Astrocyte of the cerebellum (primary cell): Measurements from ENCODE around the gene TRHDE.

ENCODE experiments used
- DNase-seq: peaks from one replicate; pipeline ENCODE4 v3.0.0-alpha.2; 2011; ENCODE audit warnings: low read depth
- H3K4me3 ChIP-seq: 2 replicates; pipeline ENCODE4 v1.5.1; 2011; ENCODE audit warnings: mild to moderate bottlenecking, low read depth, low read length, moderate library complexity
- in situ Hi-C: cut with HindIII; loops from 2 replicates; pipeline ENCODE4 v1.10.0; 2017; ENCODE audit warnings: low sequenced_read_pairs
- TF ChIP-seq, protein P1 (sequence below): IDR thresholded peaks from 2 replicates; pipeline ENCODE4 v1.5.1; 2012; ENCODE audit warnings: low read length, low read depth, moderate library complexity, mild to moderate bottlenecking; ENCODE audit errors: missing control alignments

The TRHDE gene

DNA sequence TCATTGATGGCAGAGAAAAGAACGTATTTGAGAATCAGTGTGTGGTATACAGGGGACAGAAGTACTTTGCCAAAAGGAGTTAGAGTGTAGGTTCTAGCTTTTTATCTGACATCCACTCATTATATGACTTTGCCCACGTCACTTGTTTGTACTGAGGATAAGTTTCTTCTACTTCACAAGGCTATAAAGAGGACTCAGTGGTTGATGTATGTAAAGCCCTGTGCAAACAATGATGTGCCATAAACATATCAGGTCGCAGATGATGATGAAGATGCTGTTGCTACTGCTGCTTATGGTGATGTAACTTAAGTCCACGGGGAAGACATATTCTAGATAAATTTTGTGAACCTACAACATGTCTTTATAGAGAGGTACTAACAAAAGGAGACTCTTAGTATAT, 66.3 kb downstream of the TRHDE start:
- no peak for DNase-seq
- in situ Hi-C loops, result no loop called here
- TF ChIP-seq, protein P1, sequence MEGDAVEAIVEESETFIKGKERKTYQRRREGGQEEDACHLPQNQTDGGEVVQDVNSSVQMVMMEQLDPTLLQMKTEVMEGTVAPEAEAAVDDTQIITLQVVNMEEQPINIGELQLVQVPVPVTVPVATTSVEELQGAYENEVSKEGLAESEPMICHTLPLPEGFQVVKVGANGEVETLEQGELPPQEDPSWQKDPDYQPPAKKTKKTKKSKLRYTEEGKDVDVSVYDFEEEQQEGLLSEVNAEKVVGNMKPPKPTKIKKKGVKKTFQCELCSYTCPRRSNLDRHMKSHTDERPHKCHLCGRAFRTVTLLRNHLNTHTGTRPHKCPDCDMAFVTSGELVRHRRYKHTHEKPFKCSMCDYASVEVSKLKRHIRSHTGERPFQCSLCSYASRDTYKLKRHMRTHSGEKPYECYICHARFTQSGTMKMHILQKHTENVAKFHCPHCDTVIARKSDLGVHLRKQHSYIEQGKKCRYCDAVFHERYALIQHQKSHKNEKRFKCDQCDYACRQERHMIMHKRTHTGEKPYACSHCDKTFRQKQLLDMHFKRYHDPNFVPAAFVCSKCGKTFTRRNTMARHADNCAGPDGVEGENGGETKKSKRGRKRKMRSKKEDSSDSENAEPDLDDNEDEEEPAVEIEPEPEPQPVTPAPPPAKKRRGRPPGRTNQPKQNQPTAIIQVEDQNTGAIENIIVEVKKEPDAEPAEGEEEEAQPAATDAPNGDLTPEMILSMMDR, result no peak
- no peak overlapping the region for H3K4me3 ChIP-seq

DNA sequence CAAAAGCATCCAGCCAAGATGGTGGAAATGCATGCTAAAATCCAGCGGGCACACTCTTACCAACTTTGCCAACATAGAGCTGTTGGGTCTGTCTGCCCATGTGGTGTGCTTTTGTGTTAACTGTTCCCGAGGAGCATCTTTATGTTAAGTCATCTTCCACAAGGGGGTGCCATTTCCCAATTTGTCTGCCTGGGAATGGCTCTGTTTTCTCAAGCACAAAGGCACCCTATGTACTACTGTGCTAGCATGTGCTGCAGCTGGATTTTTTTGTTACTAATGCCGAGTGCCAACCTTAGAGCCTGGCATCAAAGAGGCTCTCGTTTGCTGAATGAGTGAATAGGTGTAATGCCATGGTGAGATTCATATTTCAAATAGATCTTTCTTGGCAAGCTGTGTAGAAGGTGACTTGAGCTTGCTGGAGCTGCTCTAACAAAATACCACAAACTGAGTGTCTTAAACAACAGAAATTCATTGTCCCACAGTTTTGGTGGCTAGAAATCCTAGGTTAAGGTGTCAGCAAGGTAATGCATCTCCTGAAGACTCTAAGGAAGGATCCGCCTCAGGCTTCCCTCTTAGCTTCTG, 74.3 kb downstream of the TRHDE start:
- TF ChIP-seq, protein P1, result peak; percentile 69
- DNase-seq, result peak; percentile 78
- in situ Hi-C loops, result no loop called here
- no peak overlapping the region for H3K4me3 ChIP-seq

DNA sequence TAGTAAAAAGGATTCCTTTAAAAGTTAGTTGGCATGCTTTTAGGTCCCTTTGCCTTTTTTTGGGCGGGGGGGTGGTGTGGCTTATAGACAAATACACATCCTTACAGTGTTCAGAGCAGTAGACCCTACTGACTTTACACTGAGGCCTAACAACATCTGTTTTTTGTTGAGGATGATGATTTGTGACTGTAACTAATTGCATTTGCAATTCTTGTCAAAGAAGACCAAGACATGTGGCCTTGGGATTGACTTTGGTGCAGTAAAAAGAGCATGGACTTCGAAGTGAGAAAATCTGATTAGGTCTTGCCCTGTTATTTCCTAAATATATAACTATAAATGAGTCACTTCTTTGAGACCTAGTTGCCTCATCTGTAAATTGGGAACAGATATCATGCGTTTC, 77.3 kb downstream of the TRHDE start:
- TF ChIP-seq, protein P1, result no peak
- no peak for DNase-seq
- no peak overlapping the region for H3K4me3 ChIP-seq
- in situ Hi-C loops, result no loop called here

DNA sequence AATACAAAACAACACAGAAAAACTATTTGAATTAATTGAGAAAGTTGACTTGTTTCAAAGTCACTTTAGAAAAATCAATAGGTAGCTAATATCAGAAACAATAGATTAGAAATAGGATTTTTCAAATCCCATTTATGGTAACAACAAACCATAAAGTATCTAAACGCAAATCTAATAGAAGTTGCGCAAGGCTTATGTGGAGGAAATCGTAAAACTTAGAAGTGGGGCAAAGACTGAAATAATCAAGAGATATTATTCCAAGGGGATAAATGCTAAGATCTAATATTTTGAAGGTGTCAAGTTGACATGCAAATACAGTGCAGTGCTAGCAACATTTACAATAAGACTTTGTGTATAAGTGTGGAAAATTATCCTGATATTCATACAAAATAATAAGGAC, 87.2 kb downstream of the TRHDE start:
- TF ChIP-seq, protein P1, result no peak
- no peak overlapping the region for H3K4me3 ChIP-seq
- in situ Hi-C loops, result no loop called here
- no peak for DNase-seq

DNA sequence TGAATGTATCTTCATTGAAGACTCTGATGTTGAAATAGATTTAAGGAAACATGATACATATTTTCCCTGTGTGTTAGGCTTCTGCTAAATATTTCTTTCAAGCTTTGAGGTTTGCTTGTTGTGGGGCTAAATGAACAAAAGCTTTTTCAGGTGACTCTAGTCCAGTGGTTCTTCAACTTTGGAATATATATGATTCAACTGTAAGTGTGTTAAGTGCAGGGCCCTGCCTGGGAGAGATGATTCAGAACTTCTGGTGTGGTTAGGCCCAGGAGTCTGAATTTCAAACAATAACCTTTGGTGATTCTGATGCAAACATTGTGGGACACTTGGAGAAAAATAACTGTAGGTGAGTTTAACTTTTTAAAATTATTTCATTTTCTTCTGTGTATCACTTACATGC, 93.0 kb downstream of the TRHDE start:
- DNase-seq, result no peak
- no peak overlapping the region for H3K4me3 ChIP-seq
- in situ Hi-C loops, result no loop called here
- TF ChIP-seq, protein P1, result no peak

DNA sequence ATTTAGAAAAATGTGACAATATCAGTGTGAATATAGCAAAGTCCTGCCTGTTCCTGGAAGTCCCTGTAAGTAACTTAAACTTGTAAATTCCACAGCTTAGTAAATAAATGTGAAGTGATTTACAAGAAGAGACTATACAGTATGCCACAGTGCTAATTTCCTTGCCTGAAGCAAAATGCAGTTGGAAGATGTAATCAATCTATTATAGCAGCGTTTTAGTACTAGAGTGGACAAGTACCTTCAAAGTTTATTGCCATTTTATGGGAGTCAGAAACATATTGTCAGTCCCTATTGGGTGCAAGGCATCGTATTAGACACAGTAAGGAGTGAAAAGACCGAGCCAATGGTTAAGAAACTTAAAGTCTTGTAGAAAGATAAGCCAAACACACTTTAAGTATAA, 94.1 kb downstream of the TRHDE start:
- in situ Hi-C loops, result no loop called here

More for the DNA sequence above, 94.1 kb downstream of the TRHDE start:
- TF ChIP-seq, protein P1, result no peak
- no peak for DNase-seq
- no peak overlapping the region for H3K4me3 ChIP-seq
